ENCODE results near the gene IGLL5.
"Not testable (repeated sequence)": the region's sequence is repeated elsewhere in the genome, so short reads cannot be mapped to it uniquely, and the experiment has no call there.

The IGLL5 gene

GRCh38 chr22:22884010-22884887 is 3.4 kb upstream of the IGLL5 start:
- peak in 24 of 56 donors; percentile 3 to 48 (median 10) for DNase-seq

GRCh38 chr22:22884888-22885840 is 2.5 kb upstream of the IGLL5 start:
- no peak for DNase-seq

DNA sequence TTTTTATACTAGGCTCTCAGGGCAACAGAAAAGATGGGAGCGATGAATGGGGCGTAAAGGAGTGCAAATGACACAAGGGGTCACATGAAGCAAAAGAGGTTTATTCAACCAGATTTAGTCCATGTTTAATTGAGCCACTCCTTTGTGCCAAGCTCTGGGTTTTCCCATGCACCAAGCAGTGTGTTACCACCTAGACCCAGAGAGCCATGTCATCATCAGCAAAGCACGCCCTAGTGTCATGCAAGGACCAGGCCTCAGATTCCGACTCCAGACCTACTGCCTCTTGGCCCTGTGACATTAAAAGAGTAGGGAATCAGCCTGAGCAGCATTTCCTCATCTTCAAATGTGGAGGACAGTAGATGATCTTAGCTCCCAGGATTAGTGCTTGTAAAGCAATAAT is 1.1 kb upstream of the IGLL5 start:
- no peak for DNase-seq

GRCh38 chr22:22888571-22889353 is 1.1 kb downstream of the IGLL5 start:
- DNase-seq = no peak

DNA sequence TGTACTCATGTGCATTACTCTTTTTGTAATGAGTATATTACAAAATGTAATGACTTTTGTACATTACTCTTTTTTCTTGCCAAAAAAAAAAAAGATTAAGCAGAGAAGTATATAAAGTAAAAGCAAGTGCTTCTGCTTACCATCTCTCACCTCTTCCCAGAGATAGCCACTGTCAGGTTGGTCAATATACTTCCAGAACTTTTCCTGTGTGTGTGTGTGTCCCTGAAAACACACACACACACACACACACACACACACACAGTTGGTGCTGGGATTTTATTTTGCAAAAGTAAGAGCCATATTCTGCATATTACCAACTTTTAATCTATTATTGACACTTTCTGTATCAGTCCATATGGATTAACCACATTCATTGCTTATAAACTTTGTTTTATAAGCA is 2.5 kb downstream of the IGLL5 start:
- no peak for DNase-seq

DNA sequence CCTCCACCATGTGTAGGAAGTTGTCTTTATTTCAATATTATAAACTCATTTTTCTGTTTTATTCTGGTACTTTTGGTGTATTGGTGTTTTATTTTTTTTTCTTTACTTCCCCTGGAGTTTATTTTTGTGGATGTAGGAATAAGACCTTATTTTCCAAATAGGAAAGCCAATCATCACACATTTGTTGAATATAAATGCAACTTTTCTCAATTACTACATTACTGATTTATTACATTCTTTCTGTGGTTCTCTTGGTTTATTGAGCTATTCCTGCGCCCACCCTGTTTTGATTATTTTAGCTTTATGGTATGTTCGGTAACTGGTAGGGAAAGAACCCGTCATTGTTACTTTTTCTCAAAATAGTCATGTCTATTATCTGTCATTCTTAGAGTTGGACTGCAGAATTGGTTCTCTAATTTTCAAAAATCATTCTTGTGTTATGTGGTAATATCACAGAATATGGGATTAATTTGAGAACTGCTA is 3.6 kb downstream of the IGLL5 start:
- DNase-seq = no peak

- DNase-seq = no peak
Observed at GRCh38 chr22:22892096-22893052, 4.8 kb downstream of the IGLL5 start.

DNA sequence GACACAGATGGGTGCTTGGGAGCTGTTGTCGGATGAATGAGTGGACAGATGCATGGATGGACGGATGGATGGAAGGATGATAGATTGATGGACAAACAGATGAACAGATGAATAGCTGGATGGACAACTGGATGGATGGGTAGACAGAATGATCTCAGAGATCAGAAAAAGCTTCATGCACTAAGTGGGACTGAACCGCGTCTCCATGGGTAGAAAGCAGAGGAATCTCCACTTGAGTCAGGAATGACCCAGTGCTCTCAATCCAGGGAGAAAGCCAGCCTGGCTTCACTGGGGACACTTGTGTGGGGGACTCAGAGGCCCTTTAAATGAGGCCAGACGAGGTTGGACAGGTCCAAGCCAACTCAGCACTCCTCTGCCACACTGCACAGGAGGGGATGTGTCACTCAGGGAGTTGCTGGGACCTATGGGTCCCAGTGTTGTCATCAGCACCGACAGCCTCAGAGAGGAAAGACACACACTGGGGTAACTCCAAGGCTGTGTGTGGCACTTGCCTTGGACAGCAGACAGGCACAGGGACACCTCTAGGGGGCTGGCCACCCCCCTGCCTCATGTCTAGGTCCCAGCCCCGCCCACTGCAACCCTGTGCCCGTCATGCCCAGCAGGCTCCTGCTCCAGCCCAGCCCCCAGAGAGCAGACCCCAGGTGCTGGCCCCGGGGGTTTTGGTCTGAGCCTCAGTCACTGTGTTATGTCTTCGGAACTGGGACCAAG is 5.6 kb downstream of the IGLL5 start:
- no peak for DNase-seq

GRCh38 chr22:22893891-22894739 is 6.5 kb downstream of the IGLL5 start:
- DNase-seq = no peak

GRCh38 chr22:22894740-22895731 is 7.4 kb downstream of the IGLL5 start:
- DNase-seq = no peak

DNA sequence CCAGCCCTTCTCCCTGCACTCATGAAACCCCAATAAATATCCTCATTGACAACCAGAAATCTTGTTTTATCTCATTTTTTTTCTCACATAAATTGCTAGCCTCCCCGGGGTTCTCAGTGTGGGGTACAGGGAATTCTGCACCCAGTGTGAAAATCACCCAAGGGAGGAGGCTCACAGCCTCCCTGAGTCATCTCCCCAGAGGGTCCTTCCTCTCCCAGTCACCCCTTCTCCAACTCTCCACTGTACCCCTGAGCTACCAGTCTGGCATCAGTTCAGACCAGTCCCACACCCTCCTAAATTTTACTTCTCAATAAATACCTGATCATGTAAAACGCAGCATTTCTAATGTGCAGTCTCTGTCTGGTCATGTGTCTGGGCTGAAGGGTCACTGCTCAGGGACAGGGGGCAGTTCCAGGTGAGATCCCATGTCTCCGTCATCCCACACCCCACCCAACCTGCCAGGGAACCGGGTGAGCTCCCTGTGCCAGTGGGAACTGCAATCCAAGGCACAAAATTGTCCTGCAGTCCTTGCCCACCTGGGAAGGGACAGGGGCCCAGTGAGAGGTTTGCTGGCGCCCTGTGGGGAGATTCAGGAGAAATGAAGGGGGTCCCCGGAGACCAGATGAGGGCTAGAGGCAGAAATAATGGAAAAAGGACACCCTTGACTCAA is 8.3 kb downstream of the IGLL5 start:
- no peak for DNase-seq

DNA sequence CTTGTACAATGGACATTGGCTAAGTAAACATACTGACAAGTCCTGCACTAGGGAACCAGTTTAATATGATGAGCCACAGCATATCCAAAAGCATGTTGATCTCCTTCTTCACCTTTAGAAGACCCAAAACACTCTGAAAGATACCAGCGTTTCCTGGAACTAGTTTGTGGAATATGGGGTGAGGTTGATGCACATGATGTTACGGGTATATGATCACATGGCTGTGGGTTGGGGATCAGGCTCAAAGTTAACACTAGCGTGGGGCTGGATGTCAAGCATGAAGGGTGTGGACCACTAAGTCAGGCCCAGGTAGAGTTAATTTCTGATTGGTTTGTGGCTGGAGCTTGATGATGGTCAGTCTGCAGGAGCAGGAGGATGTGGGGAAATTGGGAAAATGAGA is 9.0 kb downstream of the IGLL5 start:
- DNase-seq = no peak

GRCh38 chr22:22897091-22897490 is 9.5 kb downstream of the IGLL5 start:
- DNase-seq = no peak

DNA sequence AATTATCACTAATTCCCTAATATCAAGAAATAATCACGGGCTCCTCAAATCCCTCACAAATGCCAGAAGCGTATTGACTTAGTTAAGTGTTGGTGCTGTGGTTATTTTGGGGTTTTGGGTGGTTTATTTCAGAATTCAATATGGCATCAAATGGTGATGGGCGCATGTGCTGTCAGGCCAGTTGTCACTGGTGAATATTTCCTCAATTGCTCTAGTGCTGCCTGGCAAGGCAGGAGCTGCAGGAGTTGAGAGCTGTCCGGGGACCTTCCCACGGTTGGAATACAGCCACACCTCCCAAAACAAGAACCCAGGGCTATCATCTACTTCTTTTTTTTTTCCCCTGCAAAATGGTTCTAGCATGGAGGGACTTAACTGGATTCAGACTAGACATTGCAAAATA is 10.3 kb downstream of the IGLL5 start:
- no peak for DNase-seq

DNA sequence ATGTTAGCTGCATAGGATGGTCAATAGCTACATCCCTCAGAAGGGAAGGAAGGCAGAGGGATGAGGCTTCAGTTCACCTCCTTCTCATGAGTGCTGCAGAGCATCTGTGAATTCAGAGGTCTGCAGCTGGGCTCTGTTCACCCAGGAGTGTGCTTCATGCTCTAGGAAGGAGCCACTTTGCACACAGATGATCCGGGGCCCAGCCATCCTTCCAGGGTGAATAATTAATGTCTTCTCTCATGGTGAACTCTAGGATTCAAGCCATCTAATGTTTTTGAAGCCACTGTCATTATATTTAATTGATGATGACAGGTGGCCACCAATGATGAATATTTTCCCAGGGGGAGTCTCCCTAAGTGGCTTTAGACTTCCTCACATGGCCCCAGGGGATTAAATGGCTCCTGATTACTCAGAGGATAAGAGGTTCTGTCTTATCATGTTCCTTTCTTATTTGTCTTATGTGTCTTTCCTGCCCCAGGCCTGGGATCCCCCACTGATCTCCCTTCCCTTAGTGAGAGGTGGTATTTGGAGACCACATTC is 10.9 kb downstream of the IGLL5 start:
- not testable (repeated sequence) for DNase-seq

Measured in amygdala (tissue), 56 donors.